Stromal cell of bone marrow (primary cell): ENCODE results near the gene TMEM131L.
"Not testable (repeated sequence)": the region's sequence is repeated elsewhere in the genome, so short reads cannot be mapped to it uniquely, and the experiment has no call there.

ENCODE experiments used
- DNase-seq: peaks from one replicate; pipeline ENCODE4 v3.0.0-alpha.2; 2012; ENCODE audit warnings: low read depth

The TMEM131L gene

GRCh38 chr4:153466081-153466948, at the start of gene TMEM131L:
Gene TMEM131L, plus strand, starts transcription at chr4:153466360. Its CDS starts 38 bp downstream, at chr4:153466398.
- no peak for DNase-seq

- DNase-seq: not testable (repeated sequence)
Observed at GRCh38 chr4:153416456-153416855, 49.7 kb upstream of the TMEM131L start.

GRCh38 chr4:153418121-153418520, 48.0 kb upstream of the TMEM131L start:
- DNase-seq: no peak

- no peak for DNase-seq
Observed at GRCh38 chr4:153418558-153418957, 47.6 kb upstream of the TMEM131L start.

GRCh38 chr4:153419029-153419428, 47.1 kb upstream of the TMEM131L start:
- DNase-seq: no peak

GRCh38 chr4:153419673-153420278, 46.4 kb upstream of the TMEM131L start:
- DNase-seq: no peak

GRCh38 chr4:153420361-153420760, 45.8 kb upstream of the TMEM131L start:
- DNase-seq: no peak

GRCh38 chr4:153421941-153422340, 44.2 kb upstream of the TMEM131L start:
- DNase-seq: no peak

GRCh38 chr4:153426207-153426885, 39.8 kb upstream of the TMEM131L start:
- no peak for DNase-seq

GRCh38 chr4:153427363-153428071, 38.6 kb upstream of the TMEM131L start:
- DNase-seq: no peak

- no peak for DNase-seq
Observed at GRCh38 chr4:153428941-153429475, 37.2 kb upstream of the TMEM131L start.

- peak; percentile 93 for DNase-seq
Observed at GRCh38 chr4:153432965-153433753, 33.0 kb upstream of the TMEM131L start.

GRCh38 chr4:153433754-153434105, 32.4 kb upstream of the TMEM131L start:
- no peak for DNase-seq

- DNase-seq: no peak
Observed at GRCh38 chr4:153434190-153434589, 32.0 kb upstream of the TMEM131L start.

- DNase-seq: no peak
Observed at GRCh38 chr4:153438916-153439756, 27.0 kb upstream of the TMEM131L start.

- DNase-seq: no peak
Observed at GRCh38 chr4:153439831-153440230, 26.3 kb upstream of the TMEM131L start.

GRCh38 chr4:153440475-153440874, 25.7 kb upstream of the TMEM131L start:
- no peak for DNase-seq

- peak; percentile 80 for DNase-seq
Observed at GRCh38 chr4:153447175-153447905, 18.8 kb upstream of the TMEM131L start.

- no peak for DNase-seq
Observed at GRCh38 chr4:153448003-153448731, 18.0 kb upstream of the TMEM131L start.
